MV-4-11 (cell line): Measurements from ENCODE around the gene LCA5L.
A peak's percentile ranks its signal among the peaks of the same experiment; 100 is the strongest.
"Not testable (repeated sequence)": the region's sequence is repeated elsewhere in the genome, so short reads cannot be mapped to it uniquely, and the experiment has no call there.

Experiments used
- DNase-seq: peaks from one replicate; lab custom pipeline; 2025; lab: John Stamatoyannopoulos, UW

The LCA5L gene

GRCh38 chr21:39387461-39388037 lies 58.0 kb downstream of the LCA5L start:
- DNase-seq, result peak; percentile 69

- DNase-seq, result no peak
Measured at GRCh38 chr21:39386899-39387298, 58.7 kb downstream of the LCA5L start.

- no peak for DNase-seq
Measured at GRCh38 chr21:39386194-39386593, 59.4 kb downstream of the LCA5L start.

GRCh38 chr21:39385299-39386145 lies 60.1 kb downstream of the LCA5L start:
- DNase-seq, result peak; percentile 88

GRCh38 chr21:39384674-39385298 lies 60.8 kb downstream of the LCA5L start:
- DNase-seq, result peak; percentile 11

GRCh38 chr21:39382096-39382495 lies 63.5 kb downstream of the LCA5L start:
- not testable (repeated sequence) for DNase-seq

GRCh38 chr21:39381009-39381408 lies 64.6 kb downstream of the LCA5L start:
- no peak for DNase-seq

- DNase-seq, result peak; percentile 96
Measured at GRCh38 chr21:39379986-39380891, 65.3 kb downstream of the LCA5L start.

- DNase-seq, result no peak
Measured at GRCh38 chr21:39377444-39378050, 68.0 kb downstream of the LCA5L start.

GRCh38 chr21:39375446-39375845 lies 70.1 kb downstream of the LCA5L start:
- DNase-seq, result no peak

- DNase-seq, result no peak
Measured at GRCh38 chr21:39374046-39374445, 71.5 kb downstream of the LCA5L start.

GRCh38 chr21:39373634-39374033 lies 71.9 kb downstream of the LCA5L start:
- DNase-seq, result peak; percentile 67

GRCh38 chr21:39369896-39370288 lies 75.7 kb downstream of the LCA5L start:
- peak; percentile 57 for DNase-seq

GRCh38 chr21:39367783-39368182 lies 77.8 kb downstream of the LCA5L start:
- DNase-seq, result no peak

- DNase-seq, result no peak
Measured at GRCh38 chr21:39366563-39366962, 79.0 kb downstream of the LCA5L start.

- DNase-seq, result no peak
Measured at GRCh38 chr21:39364949-39365348, 80.6 kb downstream of the LCA5L start.

GRCh38 chr21:39363607-39364555 lies 81.7 kb downstream of the LCA5L start:
- DNase-seq, result peak; percentile 47

- DNase-seq, result no peak
Measured at GRCh38 chr21:39362733-39363132, 82.8 kb downstream of the LCA5L start.

GRCh38 chr21:39359382-39359781 lies 86.2 kb downstream of the LCA5L start:
- no peak for DNase-seq
